ENCODE data around the gene CFAP299.

- TF ChIP-seq CTCF (IDR thresholded peaks at IDR 0.05) (no peak), ZFX (IDR thresholded peaks at IDR 0.05; ENCODE audit: borderline replicate concordance) (no peak)
Observed at GRCh38 chr4:80878218-80878617, 542.7 kb downstream of the CFAP299 start.
